ENCODE data around the gene CPED1.

The CPED1 gene

GRCh38 chr7:120947980-120948379, 40.5 kb upstream of the CPED1 start (continued):
- TF ChIP-seq PRDM10 (tag by site-specific recombination; IDR thresholded peaks at IDR 0.05), result peak; percentile 61
- TF ChIP-seq ZNF211 (tag by site-specific recombination; IDR thresholded peaks at IDR 0.05; ENCODE audit: low read depth), result no peak
- TF ChIP-seq ZNF843 (tag by site-specific recombination; IDR thresholded peaks at IDR 0.05), result peak; percentile 55; the same call in 1 of the 2 replicates
- peak; percentile 32; the same call in 1 of the 2 replicates for TF ChIP-seq FEZF1 (tag by site-specific recombination; IDR thresholded peaks at IDR 0.05)
- peak; percentile 57 for TF ChIP-seq ZNF629 (tag by site-specific recombination; IDR thresholded peaks at IDR 0.05)

GRCh38 chr7:120949393-120949911, 39.1 kb upstream of the CPED1 start:
- TF ChIP-seq ZNF366 (tag by site-specific recombination; conservative IDR thresholded peaks at IDR 0.05) (peak; percentile 85), ZBTB17 (tag by site-specific recombination; IDR thresholded peaks at IDR 0.05) (peak; percentile 45), ZNF202 (tag by site-specific recombination; IDR thresholded peaks at IDR 0.05; ENCODE audit: borderline replicate concordance) (no peak), PRDM1 (tag by site-specific recombination; IDR thresholded peaks at IDR 0.05) (peak; percentile 94), PRDM6 (tag by site-specific recombination; IDR thresholded peaks at IDR 0.05) (peak; percentile 55), PBX3 (CRISPR knock-in tag; IDR thresholded peaks at IDR 0.05) (no peak)
- CTCF ChIA-PET, result no interaction called here

GRCh38 chr7:120949998-120950538, 38.4 kb upstream of the CPED1 start:
- Histone ChIP-seq H3K4me3 (ENCODE audit: low read depth, low read length) (peak overlapping the region; percentile 69), H3K9me3 (ENCODE audit: control insufficient read depth, insufficient read depth, low read depth, low read length) (no peaks in the 10 kb centered on the region), H3K27ac (ENCODE audit: extremely low read depth, low read depth, low read length) (peak overlapping the region; percentile 98; the same call in 1 of the 2 replicates), H3K4me1 (ENCODE audit: control insufficient read depth, insufficient read depth, low read length) (peaks cover 12% of the 10 kb centered on the region; the same call in 1 of the 2 replicates), H3K36me3 (ENCODE audit: control insufficient read depth in 2 of 2, insufficient read depth in 1 of 2, low read length in 2 of 2) (peaks cover 20 to 23% of the 10 kb centered on the region in 2 experiments)
- CTCF ChIA-PET, result interaction anchor here (0.6 kb wide), 1 partner anchor 179 kb away, joined by 3 read pairs; no protein-coding TSS in a partner anchor
- POLR2A ChIA-PET, result interaction anchor here (0.6 to 1.5 kb wide), 22 partner anchors 9 to 1972 kb away, joined by 3 to 11 read pairs (median 4); partner anchors contain the start of genes CPED1 and TSPAN12
- TF ChIP-seq ZNF513 (tag by site-specific recombination; IDR thresholded peaks at IDR 0.05), result no peak
- TF ChIP-seq ZNF571 (tag by site-specific recombination; IDR thresholded peaks at IDR 0.05), result no peak
- no peak for TF ChIP-seq ZNF398 (tag by site-specific recombination; IDR thresholded peaks at IDR 0.05)
- TF ChIP-seq ZNF701 (tag by site-specific recombination; IDR thresholded peaks at IDR 0.05), result no peak
- TF ChIP-seq ZNF423 (tag by site-specific recombination; IDR thresholded peaks at IDR 0.05), result no peak
- no peak for TF ChIP-seq KLF1 (tag by site-specific recombination; IDR thresholded peaks at IDR 0.05)
- TF ChIP-seq ZNF704 (tag by site-specific recombination; IDR thresholded peaks at IDR 0.05), result no peak

More at GRCh38 chr7:120949393-120949911, 39.1 kb upstream of the CPED1 start:
- POLR2A ChIA-PET, result no interaction called here
- Histone ChIP-seq H3K9me3 (ENCODE audit: control insufficient read depth, insufficient read depth, low read depth, low read length) (no peaks in the 10 kb centered on the region), H3K4me1 (ENCODE audit: control insufficient read depth, insufficient read depth, low read length) (peaks cover 12% of the 10 kb centered on the region; the same call in 1 of the 2 replicates), H3K27ac (ENCODE audit: extremely low read depth, low read depth, low read length) (no peak overlapping the region), H3K36me3 (ENCODE audit: control insufficient read depth in 2 of 2, insufficient read depth in 1 of 2, low read length in 2 of 2) (peaks cover 14 to 19% of the 10 kb centered on the region in 2 experiments), H3K4me3 (ENCODE audit: low read depth, low read length) (peak overlapping the region; percentile 69)
